GM18870 (cell line): ENCODE data around the gene DIP2C.

Experiments used
- ATAC-seq: cut with Tn5 transposase; IDR thresholded peaks from one replicate; pipeline ENCODE4 v1.9.1; 2021; ENCODE audit warnings: moderate library complexity; ENCODE audit not compliant: unreplicated experiment

The DIP2C gene

GRCh38 chr10:230758-231157 is 458.7 kb downstream of the DIP2C start:
- ATAC-seq: no peak

- no peak for ATAC-seq
Measured at GRCh38 chr10:228366-228765, 461.1 kb downstream of the DIP2C start.

- ATAC-seq: no peak
Measured at GRCh38 chr10:227014-227413, 462.5 kb downstream of the DIP2C start.

- no peak for ATAC-seq
Measured at GRCh38 chr10:226018-226417, 463.4 kb downstream of the DIP2C start.

GRCh38 chr10:224571-224970 is 464.9 kb downstream of the DIP2C start:
- ATAC-seq: no peak
